ENCODE measurements around the gene PCMT1. TPM values are rescaled to one million over a fixed set of nuclear protein-coding genes. Genes with fewer than 3 reads are reported as not detected.
A peak's percentile ranks its signal among the peaks of the same experiment; 100 is the strongest.

PCMT1 gene
- total RNA-seq, 1 donor: 104 TPM

- H3K4me1 ChIP-seq (ENCODE audit: insufficient read depth, low read length): no peaks in the 10 kb centered on the region
- no peaks in the 10 kb centered on the region for H3K27me3 ChIP-seq (ENCODE audit: insufficient read depth, low read length)
- no peak overlapping the region for H3K27ac ChIP-seq (ENCODE audit: low read depth, low read length)
- H3K4me2 ChIP-seq (ENCODE audit: insufficient read depth, low read length): no peak overlapping the region
- no peaks in the 10 kb centered on the region for H3K79me2 ChIP-seq (ENCODE audit: insufficient read depth, low read length)
- peaks cover 27% of the 10 kb centered on the region for H3K36me3 ChIP-seq (ENCODE audit: insufficient read depth, low read length)
- no peak overlapping the region for H3K4me3 ChIP-seq (ENCODE audit: insufficient read depth, low read length)
- DNase-seq (ENCODE audit: insufficient read length, low spot score, missing footprints): peak; percentile 34
- H2AFZ ChIP-seq (ENCODE audit: low read length): no peak overlapping the region
- H3K9me3 ChIP-seq (ENCODE audit: low read depth, low read length): no peaks in the 10 kb centered on the region
- TF ChIP-seq CTCF (IDR thresholded peaks at IDR 0.05; ENCODE audit: extremely low read depth, low read depth, low read length): no peak
- H4K20me1 ChIP-seq (ENCODE audit: insufficient read depth, low read length): no peaks in the 10 kb centered on the region
Observed at GRCh38 chr6:149806127-149806526, 56.6 kb downstream of the PCMT1 start.

DNA sequence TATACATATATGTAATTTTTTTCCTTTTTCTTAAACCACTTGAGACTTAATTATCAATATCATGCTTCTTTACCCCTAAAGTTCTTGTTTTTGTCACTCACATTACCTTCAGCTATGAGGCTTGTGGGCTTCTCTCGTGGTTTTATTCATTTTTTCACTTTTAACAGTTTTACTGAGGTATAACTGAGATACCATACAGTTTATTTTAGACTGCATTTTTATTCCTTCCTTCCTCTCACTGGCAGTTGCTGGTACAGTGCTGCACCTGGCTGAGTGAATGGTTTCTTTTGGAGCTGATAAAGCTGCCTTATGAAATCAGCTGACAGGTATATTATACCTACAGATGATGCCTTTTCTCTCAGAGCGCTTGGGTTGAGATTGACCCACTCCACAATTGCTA, 60.3 kb downstream of the PCMT1 start:
- Histone ChIP-seq H3K4me2 (ENCODE audit: insufficient read depth, low read length) (no peak overlapping the region), H3K27me3 (ENCODE audit: insufficient read depth, low read length) (no peaks in the 10 kb centered on the region), H3K9me3 (ENCODE audit: low read depth, low read length) (no peaks in the 10 kb centered on the region), H3K36me3 (ENCODE audit: insufficient read depth, low read length) (peaks cover 12% of the 10 kb centered on the region), H4K20me1 (ENCODE audit: insufficient read depth, low read length) (no peaks in the 10 kb centered on the region), H3K27ac (ENCODE audit: low read depth, low read length) (no peak overlapping the region), H3K79me2 (ENCODE audit: insufficient read depth, low read length) (no peaks in the 10 kb centered on the region), H3K4me3 (ENCODE audit: insufficient read depth, low read length) (no peak overlapping the region), H3K4me1 (ENCODE audit: insufficient read depth, low read length) (no peaks in the 10 kb centered on the region), H2AFZ (ENCODE audit: low read length) (no peak overlapping the region)
- no peak for TF ChIP-seq CTCF (IDR thresholded peaks at IDR 0.05; ENCODE audit: extremely low read depth, low read depth, low read length)
- DNase-seq (ENCODE audit: insufficient read length, low spot score, missing footprints): no peak

DNA sequence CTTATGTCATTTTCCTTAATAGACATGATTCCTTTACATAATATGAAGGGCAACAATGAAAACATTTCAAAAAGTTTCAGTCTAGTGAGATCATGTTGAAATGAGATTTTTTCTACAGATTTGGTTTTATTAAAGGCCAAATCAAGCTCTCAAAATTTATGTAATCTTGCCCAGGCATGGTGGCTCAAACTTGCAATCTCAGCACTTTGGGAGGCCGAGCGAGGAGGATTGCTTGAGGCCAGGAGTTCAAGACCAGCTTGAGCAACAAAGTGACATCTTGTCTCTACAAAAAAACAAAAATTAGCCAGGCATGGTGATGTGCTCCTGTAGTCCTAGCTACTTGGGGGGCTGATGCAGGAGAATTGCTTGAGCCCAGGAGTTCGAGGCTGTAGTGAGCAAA, 63.8 kb downstream of the PCMT1 start:
- Histone ChIP-seq H3K9me3 (ENCODE audit: low read depth, low read length) (no peaks in the 10 kb centered on the region), H3K4me2 (ENCODE audit: insufficient read depth, low read length) (no peak overlapping the region), H3K27me3 (ENCODE audit: insufficient read depth, low read length) (no peaks in the 10 kb centered on the region), H3K79me2 (ENCODE audit: insufficient read depth, low read length) (no peaks in the 10 kb centered on the region), H2AFZ (ENCODE audit: low read length) (no peak overlapping the region), H3K27ac (ENCODE audit: low read depth, low read length) (no peak overlapping the region), H3K4me3 (ENCODE audit: insufficient read depth, low read length) (no peak overlapping the region), H3K36me3 (ENCODE audit: insufficient read depth, low read length) (peaks cover 14% of the 10 kb centered on the region), H3K4me1 (ENCODE audit: insufficient read depth, low read length) (no peaks in the 10 kb centered on the region), H4K20me1 (ENCODE audit: insufficient read depth, low read length) (no peaks in the 10 kb centered on the region)
- no peak for DNase-seq (ENCODE audit: insufficient read length, low spot score, missing footprints)
- TF ChIP-seq CTCF (IDR thresholded peaks at IDR 0.05; ENCODE audit: extremely low read depth, low read depth, low read length): no peak

DNA sequence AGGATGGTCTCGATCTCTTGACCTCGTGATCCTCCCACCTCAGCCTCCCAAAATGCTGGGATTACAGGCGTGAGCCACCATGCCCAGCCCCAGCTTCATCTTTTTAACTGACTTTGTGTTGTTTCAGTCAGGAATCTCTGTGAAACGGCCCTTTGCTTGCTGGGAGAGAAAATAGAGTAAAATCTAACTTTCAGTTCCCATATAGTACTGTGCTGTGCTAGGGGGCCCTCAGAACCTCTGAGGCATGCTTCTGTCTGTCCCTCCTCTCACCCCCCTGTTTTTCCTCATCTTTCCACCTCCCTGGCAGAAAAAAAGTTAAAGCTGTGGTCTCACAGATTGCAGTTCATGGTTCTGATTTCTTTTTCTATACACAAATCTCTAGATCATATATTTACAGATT, 66.2 kb downstream of the PCMT1 start:
- peaks cover 14% of the 10 kb centered on the region for H3K36me3 ChIP-seq (ENCODE audit: insufficient read depth, low read length)
- no peaks in the 10 kb centered on the region for H3K27me3 ChIP-seq (ENCODE audit: insufficient read depth, low read length)
- H4K20me1 ChIP-seq (ENCODE audit: insufficient read depth, low read length): no peaks in the 10 kb centered on the region
- DNase-seq (ENCODE audit: insufficient read length, low spot score, missing footprints): no peak
- no peak for TF ChIP-seq CTCF (IDR thresholded peaks at IDR 0.05; ENCODE audit: extremely low read depth, low read depth, low read length)
- no peaks in the 10 kb centered on the region for H3K9me3 ChIP-seq (ENCODE audit: low read depth, low read length)
- no peak overlapping the region for H2AFZ ChIP-seq (ENCODE audit: low read length)
- no peaks in the 10 kb centered on the region for H3K4me1 ChIP-seq (ENCODE audit: insufficient read depth, low read length)
- no peak overlapping the region for H3K4me2 ChIP-seq (ENCODE audit: insufficient read depth, low read length)
- H3K79me2 ChIP-seq (ENCODE audit: insufficient read depth, low read length): no peaks in the 10 kb centered on the region
- no peak overlapping the region for H3K4me3 ChIP-seq (ENCODE audit: insufficient read depth, low read length)
- H3K27ac ChIP-seq (ENCODE audit: low read depth, low read length): no peak overlapping the region

Measured in osteoblast (primary cell).